RWPE2 (cell line): ENCODE results near the gene MRPS15.
"Not testable (repeated sequence)": the region's sequence is repeated elsewhere in the genome, so short reads cannot be mapped to it uniquely, and the experiment has no call there.

Source experiments
- ATAC-seq: fragments of 200-7000 bp; cut with Tn5 transposase; 3 replicates; pipeline ENCODE4 v1.9.1; 2021; ENCODE audit warnings: low read depth
- DNase-seq: peaks from one replicate; pipeline ENCODE4 v3.0.0-alpha.2; 2020; ENCODE audit warnings: low spot score
- H3K27ac ChIP-seq: fragments of 450-650 bp; 2 replicates; pipeline ENCODE4 v1.5.1; 2017; ENCODE audit warnings: mild to moderate bottlenecking; ENCODE audit not compliant: poor library complexity, severe bottlenecking
- H3K27me3 ChIP-seq: fragments of 250-450 bp; sonication (Bioruptor Pico); 2 replicates; pipeline ENCODE4 v1.5.1; 2021; ENCODE audit warnings: mild to moderate bottlenecking, moderate library complexity; ENCODE audit not compliant: insufficient read depth, poor library complexity, severe bottlenecking
- H3K36me3 ChIP-seq: fragments of 250-450 bp; sonication (Bioruptor Pico); 2 replicates; pipeline ENCODE4 v1.5.1; 2020; ENCODE audit warnings: low read depth, mild to moderate bottlenecking, moderate library complexity
- H3K4me1 ChIP-seq: fragments of 250-450 bp; sonication (Bioruptor Pico); 2 replicates; pipeline ENCODE4 v1.5.1; 2021; ENCODE audit warnings: mild to moderate bottlenecking, moderate library complexity; ENCODE audit not compliant: insufficient read depth, poor library complexity, severe bottlenecking
- H3K4me3 ChIP-seq: fragments of 250-450 bp; sonication (Bioruptor Pico); 2 replicates; pipeline ENCODE4 v1.5.1; 2021; ENCODE audit warnings: mild to moderate bottlenecking, moderate library complexity; ENCODE audit not compliant: severe bottlenecking
- H3K9me3 ChIP-seq: fragments of 250-450 bp; sonication (Bioruptor Pico); 2 replicates; pipeline ENCODE4 v1.5.1; 2021; ENCODE audit warnings: mild to moderate bottlenecking, moderate library complexity; ENCODE audit not compliant: severe bottlenecking
- TF ChIP-seq, protein P1 (sequence below): fragments of 450-650 bp; IDR thresholded peaks from one replicate; pipeline ENCODE4 v1.5.1; 2017; ENCODE audit warnings: mild to moderate bottlenecking, moderate library complexity; ENCODE audit not compliant: poor library complexity, severe bottlenecking

The MRPS15 gene

GRCh38 chr1:36508257-36508656 lies 44.1 kb upstream of the MRPS15 start:
- ATAC-seq (no peak), DNase-seq (no peak)
- Histone ChIP-seq H3K36me3 (no peaks in the 10 kb centered on the region), H3K9me3 (no peaks in the 10 kb centered on the region), H3K4me3 (no peak overlapping the region), H3K4me1 (no peaks in the 10 kb centered on the region), H3K27me3 (no peaks in the 10 kb centered on the region), H3K27ac (no peak overlapping the region)
- TF ChIP-seq, protein P1, sequence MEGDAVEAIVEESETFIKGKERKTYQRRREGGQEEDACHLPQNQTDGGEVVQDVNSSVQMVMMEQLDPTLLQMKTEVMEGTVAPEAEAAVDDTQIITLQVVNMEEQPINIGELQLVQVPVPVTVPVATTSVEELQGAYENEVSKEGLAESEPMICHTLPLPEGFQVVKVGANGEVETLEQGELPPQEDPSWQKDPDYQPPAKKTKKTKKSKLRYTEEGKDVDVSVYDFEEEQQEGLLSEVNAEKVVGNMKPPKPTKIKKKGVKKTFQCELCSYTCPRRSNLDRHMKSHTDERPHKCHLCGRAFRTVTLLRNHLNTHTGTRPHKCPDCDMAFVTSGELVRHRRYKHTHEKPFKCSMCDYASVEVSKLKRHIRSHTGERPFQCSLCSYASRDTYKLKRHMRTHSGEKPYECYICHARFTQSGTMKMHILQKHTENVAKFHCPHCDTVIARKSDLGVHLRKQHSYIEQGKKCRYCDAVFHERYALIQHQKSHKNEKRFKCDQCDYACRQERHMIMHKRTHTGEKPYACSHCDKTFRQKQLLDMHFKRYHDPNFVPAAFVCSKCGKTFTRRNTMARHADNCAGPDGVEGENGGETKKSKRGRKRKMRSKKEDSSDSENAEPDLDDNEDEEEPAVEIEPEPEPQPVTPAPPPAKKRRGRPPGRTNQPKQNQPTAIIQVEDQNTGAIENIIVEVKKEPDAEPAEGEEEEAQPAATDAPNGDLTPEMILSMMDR, result no peak

GRCh38 chr1:36506276-36506920 lies 42.2 kb upstream of the MRPS15 start:
- Histone ChIP-seq H3K36me3 (no peaks in the 10 kb centered on the region), H3K27me3 (no peaks in the 10 kb centered on the region), H3K4me1 (no peaks in the 10 kb centered on the region), H3K9me3 (no peaks in the 10 kb centered on the region), H3K27ac (no peak overlapping the region), H3K4me3 (no peak overlapping the region)
- TF ChIP-seq, protein P1, result no peak
- ATAC-seq (no peak), DNase-seq (no peak)

GRCh38 chr1:36503733-36504132 lies 39.5 kb upstream of the MRPS15 start:
- no peak overlapping the region for H3K4me3 ChIP-seq
- H3K9me3 ChIP-seq, result no peaks in the 10 kb centered on the region
- TF ChIP-seq, protein P1, result no peak
- H3K36me3 ChIP-seq, result no peaks in the 10 kb centered on the region
- ATAC-seq, result no peak
- H3K4me1 ChIP-seq, result no peaks in the 10 kb centered on the region
- no peaks in the 10 kb centered on the region for H3K27me3 ChIP-seq
- H3K27ac ChIP-seq, result no peak overlapping the region
- no peak for DNase-seq

- no peaks in the 10 kb centered on the region for H3K4me1 ChIP-seq
- H3K9me3 ChIP-seq, result no peaks in the 10 kb centered on the region
- H3K36me3 ChIP-seq, result no peaks in the 10 kb centered on the region
- no peak for DNase-seq
- TF ChIP-seq, protein P1, result no peak
- H3K27me3 ChIP-seq, result no peaks in the 10 kb centered on the region
- H3K27ac ChIP-seq, result no peak overlapping the region
- ATAC-seq, result no peak
- no peak overlapping the region for H3K4me3 ChIP-seq
Observed at GRCh38 chr1:36503159-36503558, 39.0 kb upstream of the MRPS15 start.

DNA sequence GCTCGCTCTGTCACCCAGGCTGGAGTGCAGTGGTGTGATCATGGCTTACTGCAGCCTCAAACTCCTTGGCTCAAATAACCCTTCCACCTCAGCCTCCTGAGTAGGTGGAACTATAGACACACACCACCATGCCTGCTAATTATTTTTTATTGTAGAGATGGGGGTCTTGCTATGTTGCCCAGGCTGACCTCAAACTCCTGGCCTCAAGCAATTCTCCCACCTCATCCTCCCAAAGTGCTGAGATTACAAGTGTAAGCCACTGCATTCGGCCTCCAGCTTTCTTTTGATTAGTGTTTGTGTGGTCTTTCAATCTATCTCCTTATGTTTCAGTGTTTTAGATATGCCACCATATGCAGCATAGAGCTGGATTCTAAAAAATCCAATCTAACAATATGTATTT lies 38.4 kb upstream of the MRPS15 start:
- ATAC-seq, result no peak
- H3K27ac ChIP-seq, result no peak overlapping the region

DNA sequence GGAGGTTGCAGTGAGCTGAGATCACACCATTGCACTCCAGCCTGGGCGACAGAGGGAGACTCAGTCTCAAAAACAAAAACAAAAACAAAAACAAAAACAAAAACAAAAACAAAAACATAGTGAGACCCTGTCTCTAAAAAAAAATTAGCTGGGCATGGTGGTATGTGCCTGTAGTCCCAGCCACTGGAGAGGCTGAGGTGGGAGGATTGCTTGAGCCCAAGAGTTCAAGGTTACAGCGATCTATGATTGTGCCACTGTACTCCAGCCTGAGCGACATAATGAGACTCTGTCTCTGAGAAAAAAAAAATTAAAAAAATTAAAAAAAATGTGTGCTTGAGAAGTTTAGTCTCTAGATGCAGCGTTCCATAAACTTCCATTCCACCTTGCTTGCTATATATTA lies 37.7 kb upstream of the MRPS15 start:
- H3K4me1 ChIP-seq, result not testable (repeated sequence)

More for the DNA sequence above, 38.4 kb upstream of the MRPS15 start:
- Histone ChIP-seq H3K36me3 (no peaks in the 10 kb centered on the region), H3K4me1 (no peaks in the 10 kb centered on the region), H3K9me3 (no peaks in the 10 kb centered on the region), H3K4me3 (no peak overlapping the region), H3K27me3 (no peaks in the 10 kb centered on the region)
- TF ChIP-seq, protein P1, result no peak
- DNase-seq, result no peak

More for the DNA sequence above, 37.7 kb upstream of the MRPS15 start:
- DNase-seq, H3K27me3 ChIP-seq, H3K9me3 ChIP-seq, H3K4me3 ChIP-seq, ATAC-seq, H3K36me3 ChIP-seq, H3K27ac ChIP-seq: not testable (repeated sequence)
